Measurements from ENCODE around the gene CFAP54.

Gene CFAP54

DNA sequence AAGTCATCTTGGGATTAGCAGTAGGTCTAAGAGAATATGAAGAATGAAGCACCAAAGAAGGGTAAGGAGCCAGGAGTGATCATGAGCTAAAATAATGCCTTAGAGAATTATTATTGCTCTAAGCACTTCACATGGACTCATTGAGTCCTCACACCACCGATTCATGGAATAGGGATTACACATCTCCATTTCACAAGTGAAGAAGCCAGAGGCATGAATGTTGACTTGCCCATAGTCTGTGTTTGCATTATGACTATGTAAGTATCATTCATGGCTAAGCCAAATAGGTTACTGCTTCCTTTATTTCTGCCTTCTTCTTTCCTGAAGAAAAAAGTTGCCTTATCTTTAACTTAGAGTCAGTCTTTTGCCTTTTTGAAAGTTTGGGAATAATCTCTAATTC lies 318.4 kb downstream of the CFAP54 start:
- H3K4me3 ChIP-seq (ENCODE audit: low read depth, low read length), result no peak overlapping the region
- no peaks in the 10 kb centered on the region for H3K9me3 ChIP-seq (ENCODE audit: control insufficient read depth, insufficient read depth, low read depth, low read length)
- ChIA-PET CTCF (no interaction called here), POLR2A (no interaction called here)
- H3K36me3 ChIP-seq (ENCODE audit: control insufficient read depth in 2 of 2, insufficient read depth in 1 of 2, low read length in 2 of 2), result no peaks in the 10 kb centered on the region
- no peak overlapping the region for H3K27ac ChIP-seq (ENCODE audit: extremely low read depth, low read depth, low read length)
- H3K4me1 ChIP-seq (ENCODE audit: control insufficient read depth, insufficient read depth, low read length), result no peaks in the 10 kb centered on the region
- TF ChIP-seq FEZF1 (tag by site-specific recombination; IDR thresholded peaks at IDR 0.05) (no peak), ZNF24 (tag by site-specific recombination; IDR thresholded peaks at IDR 0.05) (no peak), ZNF140 (tag by site-specific recombination; IDR thresholded peaks at IDR 0.05) (no peak), ZEB2 (tag by site-specific recombination; IDR thresholded peaks at IDR 0.05) (no peak), ZNF585B (tag by site-specific recombination; IDR thresholded peaks at IDR 0.05) (no peak), ZNF214 (tag by site-specific recombination; IDR thresholded peaks at IDR 0.05; ENCODE audit: borderline replicate concordance) (no peak), ZNF274 (IDR thresholded peaks at IDR 0.05; ENCODE audit: low read length) (no peak), ZNF274 (tag by site-specific recombination; IDR thresholded peaks at IDR 0.05; ENCODE audit: borderline replicate concordance) (no peak), ZNF133 (tag by site-specific recombination; IDR thresholded peaks at IDR 0.05) (no peak), ZNF785 (tag by site-specific recombination; IDR thresholded peaks at IDR 0.05) (no peak), ZNF843 (tag by site-specific recombination; IDR thresholded peaks at IDR 0.05) (no peak), YY1 (tag by site-specific recombination; IDR thresholded peaks at IDR 0.05) (no peak), ZNF658 (tag by site-specific recombination; IDR thresholded peaks at IDR 0.05) (no peak), ZNF426 (tag by site-specific recombination; IDR thresholded peaks at IDR 0.05) (no peak), ZNF169 (tag by site-specific recombination; IDR thresholded peaks at IDR 0.05) (no peak)
- TF ChIP-seq, protein P1, sequence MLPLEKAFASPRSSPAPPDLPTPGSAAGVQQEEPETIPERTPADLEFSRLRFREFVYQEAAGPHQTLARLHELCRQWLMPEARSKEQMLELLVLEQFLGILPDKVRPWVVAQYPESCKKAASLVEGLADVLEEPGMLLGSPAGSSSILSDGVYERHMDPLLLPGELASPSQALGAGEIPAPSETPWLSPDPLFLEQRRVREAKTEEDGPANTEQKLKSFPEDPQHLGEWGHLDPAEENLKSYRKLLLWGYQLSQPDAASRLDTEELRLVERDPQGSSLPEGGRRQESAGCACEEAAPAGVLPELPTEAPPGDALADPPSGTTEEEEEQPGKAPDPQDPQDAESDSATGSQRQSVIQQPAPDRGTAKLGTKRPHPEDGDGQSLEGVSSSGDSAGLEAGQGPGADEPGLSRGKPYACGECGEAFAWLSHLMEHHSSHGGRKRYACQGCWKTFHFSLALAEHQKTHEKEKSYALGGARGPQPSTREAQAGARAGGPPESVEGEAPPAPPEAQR (tag by site-specific recombination; IDR thresholded peaks at IDR 0.05), result no peak
- TF ChIP-seq, protein P2, sequence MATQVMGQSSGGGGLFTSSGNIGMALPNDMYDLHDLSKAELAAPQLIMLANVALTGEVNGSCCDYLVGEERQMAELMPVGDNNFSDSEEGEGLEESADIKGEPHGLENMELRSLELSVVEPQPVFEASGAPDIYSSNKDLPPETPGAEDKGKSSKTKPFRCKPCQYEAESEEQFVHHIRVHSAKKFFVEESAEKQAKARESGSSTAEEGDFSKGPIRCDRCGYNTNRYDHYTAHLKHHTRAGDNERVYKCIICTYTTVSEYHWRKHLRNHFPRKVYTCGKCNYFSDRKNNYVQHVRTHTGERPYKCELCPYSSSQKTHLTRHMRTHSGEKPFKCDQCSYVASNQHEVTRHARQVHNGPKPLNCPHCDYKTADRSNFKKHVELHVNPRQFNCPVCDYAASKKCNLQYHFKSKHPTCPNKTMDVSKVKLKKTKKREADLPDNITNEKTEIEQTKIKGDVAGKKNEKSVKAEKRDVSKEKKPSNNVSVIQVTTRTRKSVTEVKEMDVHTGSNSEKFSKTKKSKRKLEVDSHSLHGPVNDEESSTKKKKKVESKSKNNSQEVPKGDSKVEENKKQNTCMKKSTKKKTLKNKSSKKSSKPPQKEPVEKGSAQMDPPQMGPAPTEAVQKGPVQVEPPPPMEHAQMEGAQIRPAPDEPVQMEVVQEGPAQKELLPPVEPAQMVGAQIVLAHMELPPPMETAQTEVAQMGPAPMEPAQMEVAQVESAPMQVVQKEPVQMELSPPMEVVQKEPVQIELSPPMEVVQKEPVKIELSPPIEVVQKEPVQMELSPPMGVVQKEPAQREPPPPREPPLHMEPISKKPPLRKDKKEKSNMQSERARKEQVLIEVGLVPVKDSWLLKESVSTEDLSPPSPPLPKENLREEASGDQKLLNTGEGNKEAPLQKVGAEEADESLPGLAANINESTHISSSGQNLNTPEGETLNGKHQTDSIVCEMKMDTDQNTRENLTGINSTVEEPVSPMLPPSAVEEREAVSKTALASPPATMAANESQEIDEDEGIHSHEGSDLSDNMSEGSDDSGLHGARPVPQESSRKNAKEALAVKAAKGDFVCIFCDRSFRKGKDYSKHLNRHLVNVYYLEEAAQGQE (tag by site-specific recombination; IDR thresholded peaks at IDR 0.05), result no peak
- TF ChIP-seq, protein P3, sequence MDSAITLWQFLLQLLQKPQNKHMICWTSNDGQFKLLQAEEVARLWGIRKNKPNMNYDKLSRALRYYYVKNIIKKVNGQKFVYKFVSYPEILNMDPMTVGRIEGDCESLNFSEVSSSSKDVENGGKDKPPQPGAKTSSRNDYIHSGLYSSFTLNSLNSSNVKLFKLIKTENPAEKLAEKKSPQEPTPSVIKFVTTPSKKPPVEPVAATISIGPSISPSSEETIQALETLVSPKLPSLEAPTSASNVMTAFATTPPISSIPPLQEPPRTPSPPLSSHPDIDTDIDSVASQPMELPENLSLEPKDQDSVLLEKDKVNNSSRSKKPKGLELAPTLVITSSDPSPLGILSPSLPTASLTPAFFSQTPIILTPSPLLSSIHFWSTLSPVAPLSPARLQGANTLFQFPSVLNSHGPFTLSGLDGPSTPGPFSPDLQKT (IDR thresholded peaks at IDR 0.05; ENCODE audit: borderline replicate concordance, low read depth, low read length), result no peak
- TF ChIP-seq, protein P4, sequence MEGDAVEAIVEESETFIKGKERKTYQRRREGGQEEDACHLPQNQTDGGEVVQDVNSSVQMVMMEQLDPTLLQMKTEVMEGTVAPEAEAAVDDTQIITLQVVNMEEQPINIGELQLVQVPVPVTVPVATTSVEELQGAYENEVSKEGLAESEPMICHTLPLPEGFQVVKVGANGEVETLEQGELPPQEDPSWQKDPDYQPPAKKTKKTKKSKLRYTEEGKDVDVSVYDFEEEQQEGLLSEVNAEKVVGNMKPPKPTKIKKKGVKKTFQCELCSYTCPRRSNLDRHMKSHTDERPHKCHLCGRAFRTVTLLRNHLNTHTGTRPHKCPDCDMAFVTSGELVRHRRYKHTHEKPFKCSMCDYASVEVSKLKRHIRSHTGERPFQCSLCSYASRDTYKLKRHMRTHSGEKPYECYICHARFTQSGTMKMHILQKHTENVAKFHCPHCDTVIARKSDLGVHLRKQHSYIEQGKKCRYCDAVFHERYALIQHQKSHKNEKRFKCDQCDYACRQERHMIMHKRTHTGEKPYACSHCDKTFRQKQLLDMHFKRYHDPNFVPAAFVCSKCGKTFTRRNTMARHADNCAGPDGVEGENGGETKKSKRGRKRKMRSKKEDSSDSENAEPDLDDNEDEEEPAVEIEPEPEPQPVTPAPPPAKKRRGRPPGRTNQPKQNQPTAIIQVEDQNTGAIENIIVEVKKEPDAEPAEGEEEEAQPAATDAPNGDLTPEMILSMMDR (tag by site-specific recombination; IDR thresholded peaks at IDR 0.05), result no peak

DNA sequence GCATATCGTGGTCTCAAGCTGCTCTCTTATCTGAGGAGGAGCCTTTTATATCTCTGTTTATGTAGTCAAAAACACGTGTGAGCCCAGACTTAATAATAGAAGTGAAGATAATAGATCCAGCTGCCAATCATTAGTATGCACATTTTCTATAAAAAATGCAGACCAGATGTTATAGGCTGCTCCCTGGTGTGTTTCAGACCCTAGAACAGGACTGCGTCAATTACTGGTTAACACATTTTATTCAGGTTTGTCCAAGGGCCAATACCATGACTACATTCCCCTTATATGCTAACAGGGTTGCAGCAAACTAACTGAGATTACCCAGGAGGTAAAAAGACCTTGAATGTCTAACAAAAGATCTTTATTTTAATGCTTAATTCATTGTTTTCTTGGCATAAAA lies 319.2 kb downstream of the CFAP54 start:
- Histone ChIP-seq H3K9me3 (ENCODE audit: control insufficient read depth, insufficient read depth, low read depth, low read length) (no peaks in the 10 kb centered on the region), H3K36me3 (ENCODE audit: control insufficient read depth in 2 of 2, insufficient read depth in 1 of 2, low read length in 2 of 2) (no peaks in the 10 kb centered on the region), H3K4me1 (ENCODE audit: control insufficient read depth, insufficient read depth, low read length) (no peaks in the 10 kb centered on the region), H3K4me3 (ENCODE audit: low read depth, low read length) (no peak overlapping the region), H3K27ac (ENCODE audit: extremely low read depth, low read depth, low read length) (no peak overlapping the region)
- POLR2A ChIA-PET, result no interaction called here
- CTCF ChIA-PET, result no interaction called here
- TF ChIP-seq ZNF837 (tag by site-specific recombination; IDR thresholded peaks at IDR 0.05), result no peak
- no peak for TF ChIP-seq ZNF791 (tag by site-specific recombination; IDR thresholded peaks at IDR 0.05)
- TF ChIP-seq ZNF571 (tag by site-specific recombination; IDR thresholded peaks at IDR 0.05), result no peak
- no peak for TF ChIP-seq ZNF610 (tag by site-specific recombination; IDR thresholded peaks at IDR 0.05; ENCODE audit: borderline replicate concordance)
- TF ChIP-seq ZNF777 (tag by site-specific recombination; IDR thresholded peaks at IDR 0.05; ENCODE audit: borderline replicate concordance), result no peak
- no peak for TF ChIP-seq SCRT1 (tag by site-specific recombination; IDR thresholded peaks at IDR 0.05; ENCODE audit: borderline replicate concordance)
- TF ChIP-seq SCRT2 (tag by site-specific recombination; IDR thresholded peaks at IDR 0.05), result no peak
- TF ChIP-seq, protein P5, sequence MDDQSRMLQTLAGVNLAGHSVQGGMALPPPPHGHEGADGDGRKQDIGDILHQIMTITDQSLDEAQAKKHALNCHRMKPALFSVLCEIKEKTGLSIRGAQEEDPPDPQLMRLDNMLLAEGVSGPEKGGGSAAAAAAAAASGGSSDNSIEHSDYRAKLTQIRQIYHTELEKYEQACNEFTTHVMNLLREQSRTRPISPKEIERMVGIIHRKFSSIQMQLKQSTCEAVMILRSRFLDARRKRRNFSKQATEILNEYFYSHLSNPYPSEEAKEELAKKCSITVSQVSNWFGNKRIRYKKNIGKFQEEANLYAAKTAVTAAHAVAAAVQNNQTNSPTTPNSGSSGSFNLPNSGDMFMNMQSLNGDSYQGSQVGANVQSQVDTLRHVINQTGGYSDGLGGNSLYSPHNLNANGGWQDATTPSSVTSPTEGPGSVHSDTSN (CRISPR knock-in tag; IDR thresholded peaks at IDR 0.05), result no peak
- TF ChIP-seq ZNF292 (tag by site-specific recombination; IDR thresholded peaks at IDR 0.05; ENCODE audit: borderline replicate concordance, low read depth), result no peak
- TF ChIP-seq KLF9 (tag by site-specific recombination; IDR thresholded peaks at IDR 0.05; ENCODE audit: low read depth), result no peak
- no peak for TF ChIP-seq ZNF514 (tag by site-specific recombination; IDR thresholded peaks at IDR 0.05)
